CD4-positive, alpha-beta T cell treated with Interleukin-17A for 4 hours (primary cell): ENCODE results near the gene SLC18A3.

Source experiments
- DNase-seq: peaks from one replicate; pipeline ENCODE4 v3.0.0-alpha.2; 2020; ENCODE audit warnings: mixed read lengths

Gene SLC18A3

GRCh38 chr10:49631975-49632374 lies 21.9 kb downstream of the SLC18A3 start:
- DNase-seq = no peak

GRCh38 chr10:49632406-49633317 lies 22.6 kb downstream of the SLC18A3 start:
- DNase-seq = no peak

- DNase-seq = no peak
Observed at GRCh38 chr10:49633327-49634068, 23.4 kb downstream of the SLC18A3 start.

GRCh38 chr10:49634069-49634660 lies 24.1 kb downstream of the SLC18A3 start:
- no peak for DNase-seq

- no peak for DNase-seq
Observed at GRCh38 chr10:49642311-49642710, 32.2 kb downstream of the SLC18A3 start.

- DNase-seq = no peak
Observed at GRCh38 chr10:49643241-49644034, 33.3 kb downstream of the SLC18A3 start.

GRCh38 chr10:49644035-49644646 lies 34.0 kb downstream of the SLC18A3 start:
- no peak for DNase-seq

- no peak for DNase-seq
Observed at GRCh38 chr10:49645417-49645816, 35.3 kb downstream of the SLC18A3 start.

GRCh38 chr10:49645871-49646870 lies 36.1 kb downstream of the SLC18A3 start:
- no peak for DNase-seq

GRCh38 chr10:49647554-49647953 lies 37.4 kb downstream of the SLC18A3 start:
- DNase-seq = no peak

GRCh38 chr10:49647985-49648795 lies 38.1 kb downstream of the SLC18A3 start:
- DNase-seq = no peak

GRCh38 chr10:49649294-49649693 lies 39.2 kb downstream of the SLC18A3 start:
- DNase-seq = no peak

- DNase-seq = no peak
Observed at GRCh38 chr10:49649936-49650723, 40.0 kb downstream of the SLC18A3 start.

- DNase-seq = no peak
Observed at GRCh38 chr10:49650724-49651034, 40.6 kb downstream of the SLC18A3 start.

- DNase-seq = no peak
Observed at GRCh38 chr10:49651039-49651835, 41.1 kb downstream of the SLC18A3 start.

GRCh38 chr10:49651917-49652316 lies 41.8 kb downstream of the SLC18A3 start:
- DNase-seq = no peak

GRCh38 chr10:49652421-49653272 lies 42.5 kb downstream of the SLC18A3 start:
- no peak for DNase-seq
